Left ventricle myocardium inferior (tissue), 1 donor: ENCODE data around the gene BTBD9. TPM values are rescaled to one million over a fixed set of nuclear protein-coding genes. Genes with fewer than 3 reads are reported as not detected.

ENCODE experiments used
- DNase-seq: peaks from one replicate; pipeline ENCODE4 v3.0.0-alpha.2; 2020
- H3K27ac ChIP-seq: fragments of 200-600 bp; replicated peaks from 2 replicates; pipeline ENCODE4 v1.8.0; 2021
- H3K27me3 ChIP-seq: fragments of 200-600 bp; 2 replicates; pipeline ENCODE4 v1.8.0; 2021; ENCODE audit warnings: low read depth
- H3K36me3 ChIP-seq: fragments of 200-600 bp; 2 replicates; pipeline ENCODE4 v1.8.0; 2021
- H3K4me1 ChIP-seq: fragments of 200-600 bp; 2 replicates; pipeline ENCODE4 v1.8.0; 2021
- H3K4me3 ChIP-seq: fragments of 200-600 bp; 2 replicates; pipeline ENCODE4 v1.8.0; 2021; ENCODE audit warnings: mild to moderate bottlenecking, moderate library complexity
- H3K9me3 ChIP-seq: fragments of 200-600 bp; replicated peaks from 2 replicates; pipeline ENCODE4 v1.8.0; 2021
- CTCF ChIP-seq: fragments of 200-600 bp; IDR thresholded peaks from 2 replicates; pipeline ENCODE4 v1.8.0; 2021; ENCODE audit warnings: antibody characterized with exemption, mild to moderate bottlenecking, borderline replicate concordance
- intact Hi-C: fragments of 100-400 bp; cut with micrococcal nuclease; formaldehyde crosslinking; loops from one replicate; pipeline ENCODE4 v1.11.0; 2022
- total RNA-seq: library from RNA; stranded (reverse); fragmentation: NEBNext Ultra II Directional; extraction: Animal tissue kit (Norgen Biotek cat#: 25700); gene quantifications from one replicate; pipeline ENCODE4 v1.2.1, GENCODE V29; 2021
- donor health status: DM: no; HTN: yes; CAD: no; lungs with severe emphysema.

BTBD9 gene
- total RNA-seq, 1 donor from 2014 or later = 16.5 TPM

DNA sequence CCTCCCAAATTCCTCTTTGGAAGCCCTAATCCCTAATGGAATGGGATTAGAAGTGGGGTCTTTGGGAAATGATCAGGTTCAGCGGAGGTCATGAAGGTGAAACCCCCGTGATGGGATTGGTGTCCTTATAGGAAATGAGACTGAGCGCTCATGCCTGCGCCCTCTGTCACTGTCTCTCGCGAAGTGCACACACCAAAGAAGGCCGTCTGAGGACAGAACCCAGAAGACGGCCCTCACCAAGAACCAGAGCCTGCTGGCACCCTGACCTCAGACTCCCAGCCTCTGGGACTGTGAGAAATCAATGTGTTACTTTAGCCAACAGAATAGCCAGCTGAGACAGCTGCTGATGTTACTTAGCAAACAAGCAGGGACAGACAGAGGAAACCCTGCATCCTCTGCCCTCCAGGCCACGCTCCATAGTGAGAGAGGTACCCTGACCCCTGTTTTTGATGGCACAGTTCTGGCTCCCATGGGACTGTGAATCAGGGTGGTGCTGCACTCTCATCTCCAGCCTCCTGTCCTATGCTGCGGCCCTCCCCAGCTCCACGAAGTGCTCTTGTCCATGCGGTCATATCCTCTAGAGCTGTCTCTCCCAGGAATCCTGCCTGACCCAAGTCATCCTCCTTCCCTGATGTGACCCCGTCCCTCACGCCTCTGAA lies 450.9 kb downstream of the BTBD9 start:
- no peak overlapping the region for H3K4me3 ChIP-seq

DNA sequence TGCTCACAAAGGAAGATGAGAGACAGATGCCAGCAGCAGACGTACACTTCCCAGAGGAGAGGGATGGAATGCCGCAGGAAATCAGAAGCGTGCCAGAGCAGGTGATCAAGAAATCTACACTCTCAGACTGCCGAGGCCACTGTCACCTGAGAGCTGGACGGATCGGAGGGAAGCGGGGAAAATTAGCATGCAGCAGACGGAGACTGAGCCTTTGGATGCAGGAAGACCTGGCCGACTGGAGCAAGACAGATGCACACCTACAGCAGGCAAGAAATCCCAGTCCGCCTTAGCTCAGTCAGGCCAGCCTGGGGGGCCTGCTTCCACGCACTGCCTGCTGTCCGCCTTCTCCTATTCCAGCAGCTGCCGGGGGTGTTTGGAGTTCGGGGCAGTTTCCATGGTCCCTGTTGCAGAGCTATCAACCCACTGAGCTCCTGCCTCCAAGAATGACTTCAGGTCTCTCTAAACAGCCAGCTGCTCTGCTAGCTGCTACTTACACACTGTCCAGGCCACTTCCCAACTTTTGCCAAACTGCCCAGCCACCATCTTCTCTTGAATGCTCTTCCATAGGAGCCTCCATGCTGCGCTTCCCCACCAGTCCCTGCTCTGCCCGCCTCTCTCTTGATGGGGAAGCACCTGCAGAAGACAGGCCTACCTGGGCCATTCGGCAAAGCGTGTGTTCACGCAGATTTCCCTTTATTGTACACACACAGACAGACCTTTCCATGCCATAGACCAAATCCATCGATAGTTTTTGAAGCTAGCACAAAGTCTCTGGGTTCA lies 451.7 kb downstream of the BTBD9 start:
- H3K36me3 ChIP-seq = no peaks in the 10 kb centered on the region
- intact Hi-C loops = no loop called here
- TF ChIP-seq CTCF = no peak
- no peak for DNase-seq
- no peak overlapping the region for H3K4me3 ChIP-seq
- H3K27ac ChIP-seq = no peak overlapping the region
- H3K9me3 ChIP-seq = no peaks in the 10 kb centered on the region
- H3K4me1 ChIP-seq = no peaks in the 10 kb centered on the region
- no peaks in the 10 kb centered on the region for H3K27me3 ChIP-seq

More for the DNA sequence above, 450.9 kb downstream of the BTBD9 start:
- no peaks in the 10 kb centered on the region for H3K4me1 ChIP-seq
- H3K9me3 ChIP-seq = no peaks in the 10 kb centered on the region
- no peak overlapping the region for H3K27ac ChIP-seq
- DNase-seq = no peak
- intact Hi-C loops = no loop called here
- TF ChIP-seq CTCF = no peak
- H3K27me3 ChIP-seq = no peaks in the 10 kb centered on the region
- H3K36me3 ChIP-seq = no peaks in the 10 kb centered on the region

DNA sequence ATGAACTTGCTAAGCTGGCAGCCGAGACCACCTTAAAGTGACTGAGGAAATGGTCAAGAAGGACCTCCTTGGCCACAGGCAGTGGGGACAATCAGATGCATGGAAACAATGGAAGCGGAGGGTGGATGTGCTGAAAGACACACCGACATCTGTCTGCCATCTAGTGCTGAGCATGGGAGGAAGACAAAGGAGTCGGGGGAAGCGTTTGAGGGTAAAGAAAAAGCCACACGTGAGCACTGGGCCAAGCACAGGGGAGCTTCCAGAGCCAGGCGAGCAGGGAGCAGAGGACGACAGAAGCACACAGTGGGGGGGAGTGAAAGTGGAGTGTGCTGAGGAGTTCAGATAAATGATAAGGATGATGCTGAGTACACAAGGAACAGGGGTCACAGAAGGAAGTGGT lies 452.4 kb downstream of the BTBD9 start:
- H3K4me3 ChIP-seq = no peak overlapping the region
- H3K9me3 ChIP-seq = no peaks in the 10 kb centered on the region
- intact Hi-C loops = no loop called here
- no peaks in the 10 kb centered on the region for H3K36me3 ChIP-seq
- no peak overlapping the region for H3K27ac ChIP-seq
- no peaks in the 10 kb centered on the region for H3K27me3 ChIP-seq
- TF ChIP-seq CTCF = no peak
- no peaks in the 10 kb centered on the region for H3K4me1 ChIP-seq
- DNase-seq = no peak

GRCh38 chr6:38185752-38186151 lies 454.0 kb downstream of the BTBD9 start:
- Histone ChIP-seq H3K27ac (no peak overlapping the region), H3K4me1 (no peaks in the 10 kb centered on the region), H3K36me3 (no peaks in the 10 kb centered on the region), H3K4me3 (no peak overlapping the region), H3K9me3 (no peaks in the 10 kb centered on the region), H3K27me3 (no peaks in the 10 kb centered on the region)
- TF ChIP-seq CTCF = no peak
- intact Hi-C loops = no loop called here
- DNase-seq = no peak

DNA sequence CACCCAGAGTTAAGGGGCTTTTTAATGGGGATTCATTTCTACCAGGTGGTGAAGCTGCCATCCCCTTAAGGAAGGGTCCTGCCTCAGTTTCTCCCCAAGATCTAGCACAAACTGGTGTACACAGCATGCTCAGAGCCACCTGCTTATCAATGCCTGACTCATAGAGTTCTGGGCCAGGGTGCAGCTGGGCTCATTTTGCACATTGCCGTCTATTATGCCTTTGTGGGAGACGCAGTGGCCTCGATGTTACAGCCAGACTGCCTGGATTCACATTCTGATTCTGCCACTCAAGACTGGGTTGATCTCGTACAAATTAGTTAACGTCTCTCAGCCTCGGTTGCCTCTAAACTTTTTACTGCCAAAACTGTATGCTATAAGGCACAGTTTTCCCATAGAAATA lies 454.5 kb downstream of the BTBD9 start:
- TF ChIP-seq CTCF = no peak
- no peaks in the 10 kb centered on the region for H3K9me3 ChIP-seq
- no peaks in the 10 kb centered on the region for H3K36me3 ChIP-seq
- no peaks in the 10 kb centered on the region for H3K4me1 ChIP-seq
- intact Hi-C loops = no loop called here
- no peak for DNase-seq
- H3K27me3 ChIP-seq = no peaks in the 10 kb centered on the region
- H3K4me3 ChIP-seq = no peak overlapping the region
- no peak overlapping the region for H3K27ac ChIP-seq
